PC-3 (cell line): Measurements from ENCODE around the gene GPSM3. TPM values are rescaled to one million over a fixed set of nuclear protein-coding genes. Genes with fewer than 3 reads are reported as not detected.

ENCODE experiments used
- ATAC-seq: fragments of 200-7000 bp; cut with Tn5 transposase; 2 replicates; pipeline ENCODE4 v1.9.1; 2020; ENCODE audit warnings: mild to moderate bottlenecking, moderate library complexity
- BruUV-seq: library from RNA; stranded (reverse); fragments of 400-500 nt; replicated peaks from 2 replicates; lab custom pipeline; 2021; lab: Mats Ljungman, UMichigan
- CTCF ChIA-PET: fragments of 300-600 bp; sonication (Branson Sonifier 250); formaldehyde crosslinking; loops from one replicate; lab custom pipeline; 2022; ENCODE audit warnings: antibody characterized with exemption; lab: Charles Lee
- POLR2A ChIA-PET: fragments of 300-600 bp; sonication (Branson Sonifier 250); formaldehyde crosslinking; loops from one replicate; lab custom pipeline; 2022; ENCODE audit warnings: antibody characterized with exemption; ENCODE audit not compliant: unreplicated experiment; lab: Charles Lee
- DNase-seq: peaks from one replicate; pipeline ENCODE4 v3.0.0-alpha.2; 2015
- H2AFZ ChIP-seq: fragments of 300-600 bp; sonication (generic); 2 replicates; pipeline ENCODE4 v1.6.0; 2016; ENCODE audit warnings: antibody characterized with exemption, low read length
- H3F3A ChIP-seq: fragments of 300-600 bp; sonication (generic); one replicate; pipeline ENCODE4 v1.6.0; 2017; ENCODE audit warnings: antibody characterized with exemption, low read length, control low read depth, mild to moderate bottlenecking; ENCODE audit not compliant: unreplicated experiment
- H3K27ac ChIP-seq: fragments of 300-600 bp; sonication (generic); 2 replicates; pipeline ENCODE4 v1.5.1; 2016; ENCODE audit warnings: mild to moderate bottlenecking, low read length
- H3K27me3 ChIP-seq: fragments of 300-600 bp; sonication (generic); 2 replicates; pipeline ENCODE4 v1.6.1; 2016; ENCODE audit warnings: low read length, mixed read lengths
- H3K36me3 ChIP-seq: fragments of 300-600 bp; sonication (generic); 2 replicates; pipeline ENCODE4 v1.6.1; 2016; ENCODE audit warnings: low read depth, mixed run types, low read length, mixed read lengths
- H3K4me1 ChIP-seq: fragments of 300-600 bp; sonication (generic); 2 replicates; pipeline ENCODE4 v1.5.1; 2016; ENCODE audit warnings: low read length; ENCODE audit not compliant: insufficient read depth
- H3K4me2 ChIP-seq: fragments of 300-600 bp; sonication (generic); 2 replicates; pipeline ENCODE4 v1.6.0; 2016; ENCODE audit warnings: low read length
- H3K4me3 ChIP-seq: fragments of 300-600 bp; sonication (generic); 2 replicates; pipeline ENCODE4 v1.5.1; 2016; ENCODE audit warnings: mild to moderate bottlenecking, low read length, mixed read lengths
- H3K79me2 ChIP-seq: fragments of 300-600 bp; sonication (generic); 2 replicates; pipeline ENCODE4 v1.6.1; 2017; ENCODE audit warnings: low read length, mixed read lengths
- H3K9ac ChIP-seq: fragments of 300-600 bp; sonication (generic); 2 replicates; pipeline ENCODE4 v1.6.0; 2016; ENCODE audit warnings: mild to moderate bottlenecking, low read length
- H3K9me2 ChIP-seq: fragments of 300-600 bp; sonication (generic); replicated peaks from 2 replicates; pipeline ENCODE4 v1.6.1; 2016; ENCODE audit warnings: mixed run types, low read length, mixed read lengths
- H3K9me3 ChIP-seq: fragments of 300-600 bp; sonication (generic); 2 replicates; pipeline ENCODE4 v1.6.1; 2016; ENCODE audit warnings: low read length, mixed read lengths
- H4K20me1 ChIP-seq: fragments of 300-600 bp; sonication (generic); 2 replicates; pipeline ENCODE4 v1.6.1; 2016; ENCODE audit warnings: low read length, mixed read lengths
- EZH2 ChIP-seq: fragments of 300-600 bp; sonication (generic); IDR thresholded peaks from one replicate; pipeline ENCODE4 v1.6.1; 2017; ENCODE audit warnings: antibody characterized with exemption, mild to moderate bottlenecking, low read length; ENCODE audit not compliant: unreplicated experiment
- EZH2phosphoT487 ChIP-seq: fragments of 300-600 bp; sonication (generic); IDR thresholded peaks from 2 replicates; pipeline ENCODE4 v1.6.1; 2018; ENCODE audit warnings: mild to moderate bottlenecking, antibody characterized with exemption, low read length, borderline replicate concordance
- intact Hi-C: fragments of 100-400 bp; cut with micrococcal nuclease; formaldehyde crosslinking; loops from 2 replicates; pipeline ENCODE4 v1.9.0; 2023
- total RNA-seq: library from RNA; depleted of rRNA; stranded (reverse); fragments of >200 nt; gene quantifications from 2 replicates; pipeline ENCODE4 v1.2.3, GENCODE V29; 2014
- TF ChIP-seq, protein P1 (sequence below): fragments of 300-600 bp; sonication (generic); conservative IDR thresholded peaks from 2 replicates; pipeline ENCODE4 v1.5.1; 2017; ENCODE audit warnings: antibody characterized with exemption, low read depth, mild to moderate bottlenecking, low read length

The GPSM3 gene
- total RNA-seq, 1 experiment from 2014 or later = 5.0 TPM

DNA sequence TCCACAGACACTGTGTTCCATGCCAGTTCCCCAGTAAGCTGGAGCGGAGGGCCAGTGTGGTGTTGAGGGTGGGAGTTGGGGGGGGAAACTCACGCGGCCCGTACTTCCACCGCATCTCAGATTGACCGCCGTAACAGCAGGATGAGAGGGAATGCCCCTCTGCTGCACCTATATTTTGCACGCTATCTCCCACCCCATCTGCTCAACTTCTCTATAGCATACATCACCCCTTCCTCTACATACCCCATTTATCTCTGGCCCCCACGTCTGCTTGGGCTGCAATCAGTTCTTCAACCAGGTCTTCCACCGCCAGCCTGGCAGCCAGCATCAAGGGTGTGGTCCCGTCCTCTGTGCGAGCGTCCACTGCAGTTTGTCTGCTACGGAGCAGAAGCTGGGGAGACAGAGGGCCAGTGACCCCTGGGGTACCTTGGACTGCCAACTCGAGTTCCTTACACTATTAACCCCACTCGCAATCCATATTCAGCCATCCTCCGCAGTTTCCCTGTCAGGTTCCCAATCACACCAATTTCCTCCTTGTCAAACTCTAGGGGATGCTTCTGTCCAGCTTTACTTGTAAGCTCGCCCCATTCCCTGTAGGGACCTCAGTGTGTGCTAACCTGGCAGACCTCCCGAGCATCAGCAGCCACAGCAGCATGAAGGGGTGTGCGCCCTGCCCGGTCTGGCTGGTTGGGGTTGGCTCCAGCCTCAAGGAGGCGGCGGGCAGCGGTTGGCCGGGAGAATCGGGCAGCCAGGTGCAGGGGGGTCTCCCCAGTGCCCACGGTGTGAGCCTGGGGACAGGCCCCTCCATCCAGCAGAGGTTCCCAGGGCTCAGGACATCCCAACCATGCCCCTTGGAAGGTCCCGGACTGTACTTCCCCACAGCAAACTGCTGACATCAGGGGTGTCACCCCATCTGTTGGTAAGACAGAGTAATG lies 4.5 kb upstream of the GPSM3 start:
- no peaks in the 10 kb centered on the region for H3K36me3 ChIP-seq
- H3K9me2 ChIP-seq = no peaks in the 10 kb centered on the region
- CTCF ChIA-PET = no interaction called here
- H2AFZ ChIP-seq = no peak overlapping the region
- H3K4me3 ChIP-seq = peak overlapping the region; percentile 77
- intact Hi-C loops = loop anchor here (5.0 kb wide), 1 partner anchor 775 kb away; no protein-coding TSS in a partner anchor
- ATAC-seq (no peak), DNase-seq (no peak)
- peak overlapping the region; percentile 95 for H3K27ac ChIP-seq
- no peaks in the 10 kb centered on the region for H3K9me3 ChIP-seq
- H3K4me2 ChIP-seq = peak overlapping the region; percentile 84
- H3K27me3 ChIP-seq = no peaks in the 10 kb centered on the region
- no peak for TF ChIP-seq EZH2
- TF ChIP-seq, protein P1, sequence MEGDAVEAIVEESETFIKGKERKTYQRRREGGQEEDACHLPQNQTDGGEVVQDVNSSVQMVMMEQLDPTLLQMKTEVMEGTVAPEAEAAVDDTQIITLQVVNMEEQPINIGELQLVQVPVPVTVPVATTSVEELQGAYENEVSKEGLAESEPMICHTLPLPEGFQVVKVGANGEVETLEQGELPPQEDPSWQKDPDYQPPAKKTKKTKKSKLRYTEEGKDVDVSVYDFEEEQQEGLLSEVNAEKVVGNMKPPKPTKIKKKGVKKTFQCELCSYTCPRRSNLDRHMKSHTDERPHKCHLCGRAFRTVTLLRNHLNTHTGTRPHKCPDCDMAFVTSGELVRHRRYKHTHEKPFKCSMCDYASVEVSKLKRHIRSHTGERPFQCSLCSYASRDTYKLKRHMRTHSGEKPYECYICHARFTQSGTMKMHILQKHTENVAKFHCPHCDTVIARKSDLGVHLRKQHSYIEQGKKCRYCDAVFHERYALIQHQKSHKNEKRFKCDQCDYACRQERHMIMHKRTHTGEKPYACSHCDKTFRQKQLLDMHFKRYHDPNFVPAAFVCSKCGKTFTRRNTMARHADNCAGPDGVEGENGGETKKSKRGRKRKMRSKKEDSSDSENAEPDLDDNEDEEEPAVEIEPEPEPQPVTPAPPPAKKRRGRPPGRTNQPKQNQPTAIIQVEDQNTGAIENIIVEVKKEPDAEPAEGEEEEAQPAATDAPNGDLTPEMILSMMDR = no peak
- TF ChIP-seq EZH2phosphoT487 = no peak
- H3K79me2 ChIP-seq = no peaks in the 10 kb centered on the region
- H3F3A ChIP-seq = no peaks in the 10 kb centered on the region
- BruUV-seq = no TSS peak
- peak overlapping the region; percentile 95 for H3K9ac ChIP-seq
- peaks cover 28% of the 10 kb centered on the region for H3K4me1 ChIP-seq
- no peaks in the 10 kb centered on the region for H4K20me1 ChIP-seq
- POLR2A ChIA-PET = no interaction called here

DNA sequence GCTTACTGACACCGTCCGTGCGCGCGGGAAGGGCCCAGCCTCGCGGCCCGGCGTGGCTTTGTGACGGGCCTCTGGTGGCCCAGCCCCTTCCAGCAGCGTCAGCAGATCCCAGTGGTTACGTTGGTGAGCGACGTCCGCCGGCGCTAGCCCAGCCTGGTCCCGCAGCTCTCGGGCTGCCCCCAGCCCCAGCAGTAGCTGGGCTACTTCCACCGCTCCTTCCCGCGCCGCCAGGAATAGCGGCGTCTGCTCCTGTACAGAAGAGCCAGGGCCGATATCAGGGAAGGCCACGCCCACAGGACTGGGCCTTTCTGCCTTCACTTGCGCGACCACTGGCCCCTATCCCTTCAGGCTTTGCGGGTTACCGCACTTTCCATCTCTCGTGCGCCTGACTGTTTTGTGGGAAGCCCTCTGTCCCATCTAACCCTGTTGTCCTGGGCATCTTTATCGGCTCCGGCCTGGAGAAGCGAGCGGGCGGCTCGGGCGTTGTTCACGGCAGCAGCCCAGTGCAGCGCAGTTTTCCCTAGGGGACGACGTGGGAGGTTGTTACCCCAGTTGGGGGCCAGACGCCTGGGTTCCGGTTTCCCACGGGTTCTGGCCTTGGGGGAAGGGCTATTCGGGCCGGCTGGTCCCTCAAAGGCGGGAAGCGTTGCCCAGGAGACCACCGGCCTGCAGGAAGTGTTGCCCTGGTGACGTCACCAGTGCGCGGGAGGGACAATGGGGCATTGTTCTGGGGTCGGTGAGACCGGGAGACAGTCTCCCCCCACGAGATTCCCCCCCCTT lies 3.6 kb upstream of the GPSM3 start:
- DNase-seq = peak; percentile 78
- no peaks in the 10 kb centered on the region for H3K79me2 ChIP-seq
- H3K4me1 ChIP-seq = peaks cover 28% of the 10 kb centered on the region
- peak overlapping the region; percentile 69 for H2AFZ ChIP-seq
- H3K27ac ChIP-seq = peak overlapping the region; percentile 95
- no peaks in the 10 kb centered on the region for H3K9me3 ChIP-seq
- peak; percentile 3 for ATAC-seq
- intact Hi-C loops = loop anchor here (1.0 to 5.0 kb wide), 5 partner anchors 18 to 776 kb away; partner anchors contain the start of genes ATF6B and RNF5
- ChIA-PET CTCF (interaction anchor here (0.5 to 1.2 kb wide), 12 partner anchors 18 to 1515 kb away, joined by 3 to 10 read pairs (median 3); partner anchors contain the start of genes HLA-DMA and UQCC2), POLR2A (interaction anchor here (0.6 to 1.3 kb wide), 11 partner anchors 11 to 776 kb away, joined by 3 to 20 read pairs (median 3); partner anchors contain the start of genes ATF6B, FKBPL and HSPA1B)
- H3K27me3 ChIP-seq = no peaks in the 10 kb centered on the region
- H3K36me3 ChIP-seq = no peaks in the 10 kb centered on the region
- TF ChIP-seq EZH2 (no peak), EZH2phosphoT487 (no peak)
- TF ChIP-seq, protein P1 = no peak
- TSS peak; percentile 97 for BruUV-seq
- H3K4me3 ChIP-seq = peak overlapping the region; percentile 77
- no peaks in the 10 kb centered on the region for H4K20me1 ChIP-seq
- no peaks in the 10 kb centered on the region for H3K9me2 ChIP-seq
- H3F3A ChIP-seq = no peaks in the 10 kb centered on the region
- peak overlapping the region; percentile 84 for H3K4me2 ChIP-seq
- H3K9ac ChIP-seq = peak overlapping the region; percentile 95
